PC-3 (cell line): ENCODE measurements around the gene NFATC2.

ENCODE experiments used
- EZH2 ChIP-seq: fragments of 300-600 bp; sonication (generic); IDR thresholded peaks from one replicate; pipeline ENCODE4 v1.6.1; 2017; ENCODE audit warnings: antibody characterized with exemption, mild to moderate bottlenecking, low read length; ENCODE audit not compliant: unreplicated experiment
- TF ChIP-seq, protein P1 (sequence below): fragments of 300-600 bp; sonication (generic); conservative IDR thresholded peaks from 2 replicates; pipeline ENCODE4 v1.5.1; 2017; ENCODE audit warnings: antibody characterized with exemption, low read depth, mild to moderate bottlenecking, low read length

DNA sequence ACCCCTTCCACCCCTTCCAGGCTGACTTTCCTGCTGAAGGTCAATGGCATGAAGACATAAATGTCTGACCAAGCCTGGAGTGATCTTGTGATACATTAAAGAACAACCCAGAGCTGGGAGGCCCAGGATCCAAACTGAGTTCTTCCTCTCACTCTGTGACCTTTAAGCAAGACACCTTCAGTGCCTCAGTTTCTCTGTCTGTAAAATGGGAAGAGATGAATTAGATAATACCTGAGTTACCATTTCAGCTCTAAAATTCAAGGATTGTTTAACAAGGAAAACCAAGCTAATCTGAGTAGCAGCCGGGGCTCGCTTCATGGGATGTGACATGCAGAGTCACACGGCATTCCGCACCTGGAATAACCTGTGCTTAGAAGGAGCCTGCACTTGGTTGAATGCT, 7.0 kb upstream of the NFATC2 start:
- TF ChIP-seq EZH2: no peak
- TF ChIP-seq, protein P1, sequence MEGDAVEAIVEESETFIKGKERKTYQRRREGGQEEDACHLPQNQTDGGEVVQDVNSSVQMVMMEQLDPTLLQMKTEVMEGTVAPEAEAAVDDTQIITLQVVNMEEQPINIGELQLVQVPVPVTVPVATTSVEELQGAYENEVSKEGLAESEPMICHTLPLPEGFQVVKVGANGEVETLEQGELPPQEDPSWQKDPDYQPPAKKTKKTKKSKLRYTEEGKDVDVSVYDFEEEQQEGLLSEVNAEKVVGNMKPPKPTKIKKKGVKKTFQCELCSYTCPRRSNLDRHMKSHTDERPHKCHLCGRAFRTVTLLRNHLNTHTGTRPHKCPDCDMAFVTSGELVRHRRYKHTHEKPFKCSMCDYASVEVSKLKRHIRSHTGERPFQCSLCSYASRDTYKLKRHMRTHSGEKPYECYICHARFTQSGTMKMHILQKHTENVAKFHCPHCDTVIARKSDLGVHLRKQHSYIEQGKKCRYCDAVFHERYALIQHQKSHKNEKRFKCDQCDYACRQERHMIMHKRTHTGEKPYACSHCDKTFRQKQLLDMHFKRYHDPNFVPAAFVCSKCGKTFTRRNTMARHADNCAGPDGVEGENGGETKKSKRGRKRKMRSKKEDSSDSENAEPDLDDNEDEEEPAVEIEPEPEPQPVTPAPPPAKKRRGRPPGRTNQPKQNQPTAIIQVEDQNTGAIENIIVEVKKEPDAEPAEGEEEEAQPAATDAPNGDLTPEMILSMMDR: no peak
